GM19328 (cell line): ENCODE data around the gene ZBED1.
"Not testable (repeated sequence)": the region's sequence is repeated elsewhere in the genome, so short reads cannot be mapped to it uniquely, and the experiment has no call there.

Source experiments
- ATAC-seq: cut with Tn5 transposase; IDR thresholded peaks from one replicate; pipeline ENCODE4 v1.9.1; 2021; ENCODE audit warnings: mild to moderate bottlenecking, moderate library complexity; ENCODE audit not compliant: unreplicated experiment

Gene ZBED1

DNA sequence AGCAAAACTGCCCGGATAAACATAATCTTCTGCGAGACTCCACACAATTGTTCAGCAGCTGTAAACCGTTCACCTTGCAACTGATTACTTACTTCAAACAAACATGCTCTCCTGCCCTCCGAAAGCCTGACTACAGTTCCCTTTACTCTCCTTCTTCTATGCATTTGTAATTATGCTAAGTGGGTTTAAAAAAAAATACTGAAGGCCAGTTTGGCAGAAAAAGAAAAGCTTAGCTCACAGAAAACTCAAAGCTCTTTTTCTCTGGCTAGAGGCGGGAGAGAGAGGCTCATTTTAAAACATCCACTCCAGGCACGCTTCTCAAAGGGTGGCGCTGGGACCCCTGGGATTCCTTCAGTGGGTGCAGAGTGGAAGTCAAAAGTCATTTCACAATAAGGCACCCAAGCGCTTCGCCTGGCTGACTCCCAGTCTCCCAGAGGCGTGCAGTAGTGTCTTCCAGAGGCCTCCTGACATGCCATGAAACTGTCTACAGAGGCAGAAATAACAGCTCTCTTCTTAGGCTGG is 1.9 kb downstream of the ZBED1 start:
- ATAC-seq, result no peak

DNA sequence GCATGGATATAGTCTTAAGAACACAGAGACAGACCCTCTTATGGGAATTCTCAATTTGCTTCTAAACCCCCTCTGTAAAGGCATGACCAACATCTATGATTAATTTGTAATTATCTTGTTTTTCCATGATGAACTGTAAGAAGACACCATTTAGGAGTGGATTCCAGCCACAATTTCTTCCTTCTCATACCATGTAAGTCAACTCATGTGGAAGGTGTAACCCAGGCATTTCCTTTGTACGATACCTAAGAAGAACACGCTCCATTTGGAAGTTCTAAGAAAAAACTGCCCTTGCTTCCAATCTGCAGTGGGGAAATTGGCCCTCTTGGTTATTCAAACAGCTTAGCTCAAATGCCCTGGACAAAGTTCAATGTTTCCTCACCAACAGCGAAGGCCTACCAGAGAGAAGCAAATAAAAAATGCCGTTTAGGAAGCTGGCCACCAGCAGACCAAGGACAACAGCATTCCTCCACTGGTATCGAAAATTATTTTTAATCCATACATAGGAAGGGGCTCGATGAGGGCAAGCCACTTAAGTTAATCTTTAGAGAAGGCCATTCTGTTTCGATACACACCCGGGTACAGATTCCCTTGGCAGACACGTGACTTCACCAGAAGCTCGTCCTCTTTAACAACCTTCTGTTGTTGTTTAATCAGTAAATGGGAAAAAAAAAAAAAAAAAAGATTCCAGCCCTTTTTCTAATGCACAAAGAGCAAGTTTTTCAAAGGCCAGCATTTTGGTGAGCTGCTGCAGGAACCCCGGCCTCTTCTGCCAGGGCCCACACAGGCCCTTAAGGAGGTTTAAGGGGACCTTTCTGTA is 2.6 kb downstream of the ZBED1 start:
- ATAC-seq, result no peak

DNA sequence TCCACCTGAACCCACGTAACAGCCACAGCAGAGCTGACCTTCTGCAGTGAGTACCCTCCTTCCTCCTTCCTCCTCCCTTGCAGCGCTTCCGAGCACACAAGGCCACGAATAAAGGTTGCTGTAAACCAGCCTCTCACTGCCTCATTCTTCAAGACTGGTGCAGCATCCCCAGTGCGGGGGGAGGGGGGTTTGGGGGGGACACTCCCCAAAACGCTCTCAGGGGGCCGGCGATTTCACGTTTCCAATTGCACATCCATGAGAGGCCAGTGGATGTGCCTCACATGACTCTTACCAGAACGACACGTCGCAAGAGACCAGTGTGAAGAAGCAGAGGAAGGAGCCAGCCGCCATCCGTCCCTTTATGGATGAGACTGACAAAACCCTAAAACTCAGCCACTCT is 5.2 kb downstream of the ZBED1 start:
- ATAC-seq, result no peak

DNA sequence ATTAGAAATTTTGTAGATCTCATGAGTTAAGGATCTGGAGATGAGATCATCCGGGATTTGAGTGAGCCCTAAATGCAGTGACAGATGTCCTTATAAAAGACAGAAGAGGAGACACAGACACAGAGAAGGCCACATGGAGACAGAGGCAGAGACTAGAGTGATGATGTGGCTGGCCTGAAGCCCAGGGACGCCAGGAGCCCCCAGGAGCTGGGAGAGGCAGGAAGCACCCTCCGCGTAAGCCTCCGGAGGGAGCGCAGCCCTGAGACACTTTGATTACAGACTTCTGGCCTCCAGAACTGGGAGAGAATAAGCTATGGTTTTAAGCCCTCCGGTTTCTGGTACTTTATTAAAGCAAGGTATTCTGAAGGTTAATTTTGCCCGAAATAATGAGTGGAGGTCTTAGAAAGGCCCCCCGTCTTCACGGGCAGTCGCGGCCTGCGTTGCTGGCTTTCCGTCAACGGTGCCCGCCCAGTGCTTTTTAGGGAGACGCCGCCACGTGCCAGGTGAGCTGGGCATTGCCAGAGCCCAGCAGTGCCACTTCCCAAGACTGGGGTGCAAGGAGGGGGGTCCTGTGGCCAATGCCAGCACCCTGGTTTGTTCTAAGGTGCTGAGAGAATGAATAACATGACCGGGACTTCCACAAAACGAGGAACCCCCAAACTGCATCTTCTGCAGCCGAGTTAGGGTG is 8.1 kb downstream of the ZBED1 start:
- no peak for ATAC-seq

DNA sequence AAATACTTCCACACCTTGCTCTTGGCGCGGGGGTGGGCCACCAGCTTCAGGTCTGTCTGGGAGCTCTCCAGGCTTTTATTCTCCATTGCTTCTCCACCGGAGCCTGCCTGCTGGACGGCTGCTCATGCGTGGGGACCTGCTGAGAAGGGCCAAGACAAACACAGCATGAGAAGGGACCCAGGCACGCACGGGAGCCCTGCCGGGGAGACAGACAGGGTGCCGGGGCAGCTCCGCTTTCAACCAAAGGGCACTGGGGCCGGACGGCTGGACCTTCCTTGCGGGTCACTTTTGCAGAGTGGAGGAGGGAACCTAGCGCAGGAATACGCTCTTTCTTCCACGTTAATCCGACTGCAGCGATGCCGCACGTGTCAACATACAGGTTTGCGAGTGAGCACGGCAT is 10.1 kb downstream of the ZBED1 start:
- ATAC-seq, result no peak

DNA sequence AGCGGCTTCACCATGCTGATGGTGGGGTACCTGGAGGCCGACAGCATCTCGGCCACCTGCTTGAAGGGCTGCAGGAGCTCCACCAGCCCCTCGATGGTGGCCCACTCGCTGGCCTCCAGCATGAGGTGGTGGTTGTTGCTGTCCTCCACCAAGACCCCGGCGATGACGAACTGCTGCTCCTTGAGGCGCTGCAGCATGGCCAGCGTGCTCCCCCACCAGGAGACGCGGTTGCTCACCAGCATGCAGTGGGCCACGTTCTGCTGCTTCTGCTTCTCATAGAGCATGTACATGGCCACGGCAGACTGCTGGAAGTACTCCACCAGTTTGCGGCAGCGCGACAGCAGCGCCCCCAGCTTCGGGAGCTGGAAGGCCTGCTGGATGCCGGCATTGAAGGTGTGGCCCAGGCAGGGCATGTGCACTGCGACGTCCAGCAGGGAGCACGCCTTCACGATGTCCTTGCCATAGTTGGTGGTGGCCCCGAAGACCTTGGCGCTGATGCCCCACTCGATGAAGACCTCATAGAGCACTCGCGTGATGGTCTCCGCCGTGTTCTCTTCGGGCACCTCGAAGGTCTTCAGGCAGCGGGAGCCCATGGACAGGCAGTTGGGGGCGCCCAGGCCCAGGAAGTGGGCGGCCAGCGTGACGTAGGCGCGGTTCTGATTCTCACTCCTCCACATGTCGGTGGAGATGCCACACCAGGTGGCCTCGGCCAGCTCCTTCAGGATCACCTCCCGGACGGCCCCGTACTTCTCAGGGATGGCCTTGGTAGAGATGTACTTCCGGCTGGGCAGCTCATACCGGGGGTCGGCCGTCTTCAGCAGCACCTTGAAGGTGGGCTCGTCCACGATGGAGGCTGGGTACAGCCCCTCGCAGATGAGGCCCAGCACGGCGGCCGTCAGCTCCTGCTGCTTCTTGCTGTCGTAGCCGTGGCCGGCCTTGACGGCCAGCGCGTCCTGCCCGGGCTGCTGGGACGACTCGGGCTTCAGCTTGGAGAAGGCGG is 11.0 kb downstream of the ZBED1 start:
- no peak for ATAC-seq

DNA sequence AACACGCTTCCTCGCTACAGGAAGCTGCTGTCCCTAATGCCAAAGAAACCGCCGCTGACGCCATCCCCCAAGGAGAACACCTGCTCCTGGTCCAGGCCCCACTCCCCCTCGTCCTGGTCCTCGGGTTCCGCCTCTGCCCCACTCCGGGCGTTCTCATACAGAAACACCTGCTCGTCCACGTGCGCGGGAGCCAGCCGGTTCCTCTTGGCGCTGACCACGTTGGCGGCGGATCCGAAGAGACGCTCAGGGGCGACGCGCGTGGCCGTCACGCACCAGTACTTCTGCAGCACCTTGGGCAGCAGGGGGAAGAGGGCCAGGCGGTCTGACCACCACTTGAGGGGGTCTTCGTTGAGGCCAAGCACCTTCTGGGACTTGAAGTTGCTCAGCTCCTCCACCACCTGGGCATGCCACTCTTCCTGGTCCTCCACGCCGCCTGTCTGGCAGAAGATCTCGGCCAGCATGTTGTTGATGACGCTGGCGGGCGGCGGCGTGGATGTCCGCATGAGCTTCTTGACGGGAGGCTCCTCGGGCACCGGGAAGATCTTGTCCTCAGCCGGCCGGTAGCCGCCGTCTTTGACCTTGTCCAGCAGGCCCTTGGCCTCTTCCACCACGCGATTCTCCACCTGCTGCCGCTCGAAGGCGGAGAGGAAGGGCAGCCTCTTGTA is 12.0 kb downstream of the ZBED1 start:
- no peak for ATAC-seq

DNA sequence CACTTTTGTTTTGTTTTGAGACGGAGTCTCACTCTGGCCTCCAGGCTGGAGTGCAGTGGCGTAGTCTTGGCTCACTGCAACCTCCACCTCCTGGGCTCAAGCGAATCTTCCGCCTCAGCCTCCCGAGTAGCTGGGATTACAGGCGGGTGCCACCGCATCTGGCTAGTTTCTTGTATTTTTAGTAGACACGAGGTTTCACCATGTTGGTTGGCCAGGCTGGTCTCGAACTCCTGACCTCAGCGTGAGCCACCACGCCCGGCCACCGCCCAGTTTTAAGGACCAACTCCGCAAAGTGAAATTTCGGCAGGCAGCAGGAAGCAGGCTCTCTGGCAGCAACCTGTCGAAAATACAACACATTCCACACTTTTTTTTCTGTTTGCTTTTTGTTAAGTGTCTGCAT is 13.4 kb downstream of the ZBED1 start:
- no peak for ATAC-seq

DNA sequence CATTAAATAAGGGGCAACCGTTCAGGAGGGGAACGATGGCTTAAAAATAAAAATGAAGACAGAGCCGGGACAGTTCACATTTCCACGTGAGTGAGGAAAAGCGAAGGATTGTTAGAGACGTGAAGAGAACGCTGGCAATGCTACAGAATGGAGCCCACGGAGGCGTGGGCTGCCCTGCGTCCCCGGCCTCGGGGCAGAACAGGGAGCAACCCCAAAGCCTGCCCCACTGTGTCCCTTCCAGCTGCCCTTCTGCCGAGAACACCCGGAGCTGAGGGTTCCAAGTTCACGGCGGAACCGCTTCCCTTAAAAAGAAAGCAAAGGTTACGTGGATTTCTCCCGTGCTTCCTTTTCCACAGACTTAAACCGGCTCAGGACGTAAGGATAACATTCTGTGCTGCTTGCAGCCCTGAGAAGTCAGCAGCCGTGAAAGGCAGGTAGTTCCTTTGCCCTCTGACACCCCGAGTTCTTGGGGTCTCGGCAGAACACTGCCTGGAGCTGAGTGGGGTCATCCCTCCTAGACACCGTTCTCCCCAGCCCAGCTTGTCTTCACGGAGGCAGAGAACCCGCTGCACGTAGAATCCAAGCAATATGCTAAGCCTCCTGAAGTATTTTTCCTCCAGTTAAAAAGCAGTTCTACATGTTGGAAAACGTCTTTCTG is 14.2 kb downstream of the ZBED1 start:
- ATAC-seq, result no peak

DNA sequence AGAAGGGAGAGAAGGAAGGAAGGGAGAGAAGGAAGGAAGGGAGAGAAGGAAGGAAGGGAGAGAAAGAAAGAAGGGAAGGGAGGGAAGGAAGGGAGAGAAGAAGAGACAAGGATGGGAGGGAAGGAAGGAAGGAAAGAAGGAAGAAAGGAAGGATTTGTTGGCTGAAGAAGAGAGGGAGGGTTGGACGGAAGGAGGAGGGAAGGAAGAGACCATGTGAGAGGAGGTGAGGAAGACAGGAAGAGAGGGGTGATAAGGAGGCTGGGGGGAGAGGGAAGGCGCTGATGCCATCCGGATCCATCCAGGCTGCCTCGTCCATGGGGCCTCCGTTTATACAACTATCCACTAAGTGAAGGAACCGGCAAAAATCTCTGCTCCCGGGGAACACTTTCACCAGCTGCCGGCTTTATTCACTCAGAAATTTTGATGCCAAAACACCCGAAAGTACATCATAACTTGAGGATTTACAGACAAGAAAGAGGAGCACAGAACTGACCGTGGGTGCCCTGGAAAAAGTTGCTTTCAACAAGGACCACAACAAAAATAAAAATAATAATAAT is 14.9 kb downstream of the ZBED1 start:
- ATAC-seq, result no peak

DNA sequence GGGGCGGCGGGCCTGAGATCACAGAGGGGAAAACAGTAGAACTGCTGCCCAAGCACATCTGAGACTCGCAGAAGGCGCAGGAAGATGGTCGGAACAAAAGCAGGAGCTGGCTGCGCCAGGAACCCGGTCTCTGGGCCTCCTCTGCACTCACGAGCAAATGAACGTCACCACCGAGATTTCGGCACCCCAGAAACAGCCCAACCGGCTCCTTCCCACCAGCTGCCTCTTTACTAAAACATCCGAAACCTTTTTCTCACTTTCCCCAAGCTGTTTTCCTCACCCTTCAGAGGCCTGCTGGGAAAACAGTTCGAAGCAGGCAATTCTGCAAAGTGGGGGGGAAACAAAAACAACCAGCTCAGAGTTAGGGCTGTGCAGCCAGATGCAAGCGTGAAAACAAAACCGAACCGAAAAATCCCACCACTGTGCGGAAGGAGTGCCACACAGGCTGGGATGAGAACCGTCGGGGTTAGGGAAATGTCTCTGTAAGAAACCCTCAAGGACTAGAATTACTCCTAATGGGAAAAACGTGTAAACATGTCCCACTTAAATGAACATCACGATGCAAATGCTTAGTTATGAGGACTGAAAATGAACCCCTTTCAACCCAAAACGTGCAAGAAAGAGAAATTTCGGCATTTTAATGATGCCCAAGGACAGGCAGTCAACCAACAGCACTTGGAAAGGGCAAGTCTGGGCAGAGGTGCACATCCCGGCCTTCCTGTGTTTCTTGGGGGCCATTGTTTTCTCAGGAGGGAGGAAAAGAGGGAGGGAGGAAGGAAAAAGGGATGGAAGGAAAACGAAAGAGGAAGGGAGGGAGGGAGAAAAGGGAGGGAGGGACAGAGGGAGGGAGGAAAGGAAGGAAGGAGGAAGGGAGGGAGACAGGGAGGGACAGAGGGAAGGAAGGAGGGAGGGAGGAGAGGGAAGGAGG is 15.8 kb downstream of the ZBED1 start:
- no peak for ATAC-seq

DNA sequence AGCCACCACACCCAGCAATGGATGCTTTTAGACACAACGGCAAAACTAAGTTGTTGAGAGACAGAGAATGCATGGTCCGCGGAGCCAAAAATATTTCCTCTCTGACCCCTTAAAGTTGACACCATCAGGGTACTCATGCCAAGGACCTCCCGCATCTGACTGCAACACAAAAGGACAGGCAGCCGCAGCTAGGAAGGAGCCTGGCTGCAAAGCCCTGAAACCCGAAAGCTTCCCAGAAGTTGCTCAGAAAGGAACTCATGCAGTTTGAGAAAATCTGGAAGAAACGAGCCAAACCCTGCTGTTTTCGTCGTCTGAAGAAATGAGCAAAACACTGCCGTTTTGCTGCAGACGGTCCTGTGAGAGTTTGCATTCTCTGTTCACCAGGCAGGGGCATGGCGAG is 16.5 kb downstream of the ZBED1 start:
- ATAC-seq, result no peak

DNA sequence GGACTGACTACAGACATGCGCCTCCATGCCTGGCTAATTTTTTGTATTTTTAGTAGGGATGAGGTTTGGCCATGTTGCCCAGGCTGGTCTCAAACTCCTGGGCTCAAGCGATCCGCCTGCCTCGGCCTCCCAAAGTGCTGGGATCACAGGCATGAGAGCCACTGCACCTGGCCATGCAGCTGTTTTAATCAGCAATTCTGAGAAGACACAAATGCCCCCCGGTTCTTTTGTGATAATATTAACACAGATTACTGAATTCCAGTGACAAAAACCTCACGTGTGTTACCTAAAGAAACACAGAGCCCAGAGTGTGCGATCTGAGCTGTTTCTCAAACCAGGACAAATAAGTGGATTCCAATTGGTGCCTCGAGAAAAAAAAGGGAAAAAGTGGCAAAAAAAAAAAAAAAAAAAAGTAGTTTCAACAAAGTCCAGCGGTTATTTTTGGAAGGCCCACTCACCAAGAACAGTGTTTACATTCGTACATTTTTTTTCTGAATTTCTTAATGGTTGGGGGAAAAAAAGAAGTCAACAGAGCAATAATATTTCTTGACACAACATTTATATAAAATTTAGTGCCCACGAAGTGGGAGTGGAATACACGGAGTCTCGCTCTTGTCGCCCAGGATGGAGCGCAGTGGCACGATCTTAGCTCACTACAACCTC is 17.2 kb downstream of the ZBED1 start:
- no peak for ATAC-seq

DNA sequence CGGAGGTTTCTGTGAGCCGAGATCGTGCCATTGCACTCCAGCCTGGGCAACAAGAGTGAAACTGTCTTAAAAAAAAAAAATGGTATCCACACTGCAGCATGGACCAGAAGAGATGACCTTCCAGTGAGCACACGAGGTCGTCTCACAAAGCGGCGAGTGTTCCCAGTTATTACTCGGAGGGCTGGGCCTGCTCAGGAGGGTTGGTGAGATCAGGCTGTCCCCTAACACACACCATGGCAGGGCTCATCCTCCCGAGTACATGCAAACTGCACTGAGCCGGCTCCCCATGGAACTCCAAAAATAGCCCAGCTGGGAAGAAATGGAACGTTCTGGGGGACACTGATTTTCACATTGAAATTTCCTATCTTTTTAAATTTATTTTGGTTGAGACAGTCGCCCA is 19.2 kb downstream of the ZBED1 start:
- ATAC-seq, result not testable (repeated sequence)

DNA sequence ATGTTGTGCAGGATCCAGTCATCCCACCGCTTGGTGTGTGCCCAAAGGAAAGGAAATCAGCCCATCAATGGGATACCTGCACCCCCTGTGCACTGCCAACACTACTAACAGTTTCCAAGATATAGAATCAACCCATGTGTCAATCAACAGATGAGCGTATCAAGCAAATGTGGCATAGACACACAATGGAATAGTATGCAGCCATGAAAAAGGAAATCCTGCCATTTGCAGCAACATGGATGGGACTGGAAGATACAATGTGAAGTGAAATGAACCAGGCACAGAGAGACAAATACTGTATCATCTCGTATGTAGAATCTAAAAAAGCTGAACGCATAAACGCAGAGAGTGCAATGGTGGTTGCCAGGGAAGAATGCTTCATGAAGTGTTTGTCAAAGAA is 20.8 kb downstream of the ZBED1 start:
- not testable (repeated sequence) for ATAC-seq

DNA sequence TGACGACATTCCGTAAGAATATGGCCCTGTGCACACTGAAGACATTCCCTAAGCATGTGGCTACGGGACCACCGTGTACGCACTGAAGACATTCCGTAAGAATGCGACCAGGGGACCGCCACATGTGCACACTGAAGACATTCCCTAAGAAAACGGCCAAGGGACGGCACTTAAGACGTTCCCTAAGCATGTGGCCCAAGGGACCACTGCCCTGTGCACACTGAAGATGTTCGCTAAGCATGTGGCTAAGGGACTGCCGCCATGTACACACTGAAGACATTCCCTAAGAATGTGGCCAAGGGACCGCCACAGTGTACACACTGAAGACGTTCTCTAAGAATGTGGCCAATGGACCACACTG is 21.4 kb downstream of the ZBED1 start:
- ATAC-seq, result no peak

DNA sequence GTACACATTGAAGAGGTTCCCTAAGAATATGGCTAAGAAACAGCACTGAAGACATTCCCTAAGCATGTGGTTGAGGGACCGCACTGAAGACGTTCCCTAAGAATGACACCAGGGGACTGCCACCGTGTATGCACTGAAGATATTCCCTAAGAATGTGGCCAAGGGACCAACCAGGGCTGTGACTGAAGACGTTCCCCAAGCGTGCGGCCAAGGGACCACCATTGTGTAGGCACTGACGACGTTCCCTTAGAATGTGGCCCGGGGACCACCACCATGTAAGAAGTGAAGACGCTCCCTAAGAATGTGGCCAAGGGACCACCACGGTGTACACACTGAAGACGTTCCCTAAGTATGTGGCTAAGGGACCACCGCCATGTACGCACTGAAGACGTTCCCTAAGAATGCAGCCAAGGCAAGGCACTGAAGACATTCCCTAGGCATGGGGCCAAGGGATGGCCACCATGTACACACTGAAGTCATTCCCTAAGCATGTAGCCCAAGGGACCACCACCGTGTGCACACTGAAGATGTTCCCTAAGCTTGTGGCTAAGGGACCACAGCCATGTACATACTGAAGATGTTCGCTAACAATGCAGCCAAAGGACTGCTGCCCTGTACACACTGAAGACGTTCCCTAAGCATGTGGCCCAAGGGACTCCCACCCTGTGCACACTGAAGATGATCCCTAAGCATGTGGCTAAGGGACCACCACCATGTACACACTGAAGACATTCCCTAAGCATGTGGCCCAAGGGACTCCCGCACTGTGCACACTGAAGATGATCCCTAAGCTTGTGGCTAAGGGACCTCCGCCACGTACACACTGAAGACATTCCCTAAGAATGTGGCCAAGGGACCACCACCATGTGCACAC is 22.0 kb downstream of the ZBED1 start:
- ATAC-seq, result no peak
